ELF-1 (cell line): ENCODE measurements around the gene NUP88.

Experiments used
- DNase-seq: peaks from one replicate; pipeline ENCODE4 v3.0.0-alpha.2; 2016; ENCODE audit warnings: low read depth, low spot score

The NUP88 gene

DNA sequence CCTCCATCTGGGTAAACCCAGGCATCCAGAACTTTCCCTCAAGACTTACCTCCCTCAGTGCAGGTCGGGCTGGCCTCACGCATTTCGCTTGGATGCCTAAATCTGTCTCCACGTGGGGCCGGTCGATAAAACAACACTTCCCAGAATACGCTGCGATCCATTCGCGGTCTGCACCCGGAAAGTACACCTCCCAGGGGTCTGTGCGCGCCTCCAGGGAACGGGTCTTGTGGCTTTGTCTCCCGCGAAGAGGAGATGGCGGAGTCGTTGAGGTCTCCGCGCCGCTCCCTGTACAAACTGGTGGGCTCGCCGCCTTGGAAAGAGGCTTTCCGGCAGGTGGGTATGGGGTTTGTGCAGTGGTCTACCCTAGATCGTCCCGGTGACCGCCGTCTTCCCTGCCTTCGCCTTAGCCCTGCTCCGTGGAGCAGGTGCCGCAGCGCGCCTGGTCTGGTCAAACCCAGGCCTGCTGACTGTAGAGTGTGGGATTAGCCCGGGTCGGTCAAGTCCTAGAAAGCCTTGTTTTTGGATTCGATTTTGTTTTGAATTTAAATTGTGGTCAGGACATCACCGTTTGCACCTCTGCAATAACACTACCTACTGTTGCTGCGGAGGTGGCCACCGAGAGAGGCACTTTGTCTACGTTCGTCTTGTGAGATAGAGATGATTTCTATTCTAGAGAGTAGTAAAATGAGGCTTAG is 644 bp upstream of the NUP88 start, which contains the start of gene RPAIN:
TSS of gene RPAIN (plus strand) at position 224 of the 695 bp plus-strand sequence. CDS start at position 253, 29 bp downstream.
- no peak for DNase-seq

DNA sequence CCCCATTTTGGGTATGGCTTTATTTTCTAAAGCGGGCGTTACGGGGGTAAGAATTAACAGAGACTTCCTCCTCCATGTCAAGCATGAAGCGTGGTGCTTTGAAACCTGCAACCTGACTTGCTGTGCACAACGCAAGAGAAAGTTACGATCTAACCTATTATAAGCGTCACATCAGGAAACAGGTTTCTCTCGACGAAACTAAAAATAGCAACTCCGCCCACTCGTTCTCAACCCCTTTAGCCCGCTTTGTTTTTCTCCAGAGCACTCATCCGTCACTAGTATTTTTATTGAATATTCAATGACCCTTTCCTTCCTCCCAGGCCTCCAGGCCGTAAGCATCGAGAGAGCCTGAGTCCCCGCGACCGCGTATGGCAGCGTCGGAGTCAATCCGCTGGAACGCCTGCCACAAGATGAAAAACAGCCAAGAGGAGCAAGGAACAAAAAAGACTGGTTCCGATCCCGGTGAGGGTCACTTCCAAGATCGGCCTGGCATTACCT is 555 bp downstream of the NUP88 start:
- DNase-seq = no peak

DNA sequence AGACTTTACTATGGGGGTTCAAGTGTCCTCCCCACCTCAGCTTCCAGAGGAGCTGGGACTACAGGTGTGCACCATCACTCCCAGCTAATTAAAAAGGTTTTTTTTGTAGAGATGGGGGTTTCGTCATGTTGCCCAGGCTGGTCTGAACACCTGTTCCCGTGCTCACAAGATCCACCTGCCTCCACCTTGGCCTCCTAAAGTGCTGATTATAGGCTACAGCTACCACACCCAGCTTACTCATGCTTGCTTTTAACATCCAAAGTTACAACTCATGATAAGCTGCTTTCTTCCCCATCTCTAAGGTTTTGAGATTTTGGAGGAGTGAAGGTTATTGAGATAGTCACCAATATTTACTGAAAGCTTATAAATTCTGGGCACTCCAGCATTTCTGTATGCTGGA is 2.6 kb downstream of the NUP88 start:
- no peak for DNase-seq

DNA sequence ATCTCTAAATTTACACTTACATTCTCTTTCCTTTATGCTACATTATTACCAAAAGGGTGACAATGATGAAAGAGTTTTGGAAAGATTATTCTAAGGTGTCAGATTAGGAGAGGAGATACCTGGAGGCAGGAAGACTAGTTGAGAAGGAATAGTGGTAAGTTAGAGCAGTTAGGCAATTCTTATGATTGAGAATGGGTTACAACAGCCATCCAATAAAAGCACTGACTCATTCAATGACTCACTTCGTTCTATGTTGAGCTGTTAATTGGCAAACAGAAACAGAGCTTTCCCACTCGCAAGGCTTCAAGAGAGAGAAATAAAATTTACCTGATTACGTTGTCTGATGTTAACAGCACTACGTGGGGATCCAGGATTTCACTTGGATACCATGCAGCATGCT is 5.8 kb downstream of the NUP88 start:
- DNase-seq = no peak

DNA sequence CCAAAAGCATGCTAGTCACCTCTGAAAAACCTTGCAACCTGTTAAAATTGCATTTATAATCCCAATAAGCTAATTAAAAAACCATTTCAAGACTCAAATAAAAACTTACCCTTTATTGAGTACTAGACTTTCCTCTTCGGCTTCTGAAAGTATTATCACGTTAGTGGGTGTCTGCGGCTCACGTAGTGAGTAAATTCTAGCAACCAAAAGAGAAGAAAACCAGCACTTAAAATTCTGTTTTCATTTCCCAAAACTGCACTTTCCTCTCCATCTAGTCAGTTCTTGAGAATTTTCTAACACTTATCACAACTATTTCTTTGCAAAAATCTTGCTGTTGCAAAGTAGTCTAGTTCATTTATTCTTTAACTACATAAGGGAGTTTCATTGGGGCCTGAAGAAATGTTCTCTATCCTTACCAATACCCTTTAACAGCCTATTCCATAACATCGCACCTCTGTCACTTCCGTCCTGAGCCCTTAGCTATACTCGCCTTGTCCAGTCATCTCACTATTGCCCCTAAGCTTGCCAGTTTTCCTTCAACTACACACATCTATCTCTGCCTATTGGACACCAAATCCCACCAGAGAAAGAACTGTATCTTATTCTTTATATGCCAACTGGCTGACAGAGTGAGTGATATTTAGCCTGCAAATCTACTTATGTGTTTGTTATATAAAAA is 8.7 kb downstream of the NUP88 start:
- no peak for DNase-seq

DNA sequence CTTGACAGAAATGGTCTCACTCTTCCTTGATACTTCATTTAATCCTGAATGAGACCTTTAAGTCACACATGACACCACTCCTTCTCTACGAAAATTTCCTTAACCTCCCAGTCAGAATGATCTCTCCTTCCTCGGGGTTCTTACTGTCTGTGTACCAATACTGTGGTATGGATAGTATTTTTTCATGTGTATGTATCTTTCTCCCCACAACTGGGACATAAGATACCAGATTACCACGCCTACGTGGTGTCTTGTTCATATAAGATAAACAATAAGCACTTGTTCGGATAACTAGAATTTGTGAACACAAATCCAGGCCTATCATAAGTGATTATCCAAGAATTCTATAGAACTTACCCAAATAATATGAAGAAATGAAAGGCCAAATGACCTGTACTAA is 11.3 kb downstream of the NUP88 start:
- DNase-seq = no peak

DNA sequence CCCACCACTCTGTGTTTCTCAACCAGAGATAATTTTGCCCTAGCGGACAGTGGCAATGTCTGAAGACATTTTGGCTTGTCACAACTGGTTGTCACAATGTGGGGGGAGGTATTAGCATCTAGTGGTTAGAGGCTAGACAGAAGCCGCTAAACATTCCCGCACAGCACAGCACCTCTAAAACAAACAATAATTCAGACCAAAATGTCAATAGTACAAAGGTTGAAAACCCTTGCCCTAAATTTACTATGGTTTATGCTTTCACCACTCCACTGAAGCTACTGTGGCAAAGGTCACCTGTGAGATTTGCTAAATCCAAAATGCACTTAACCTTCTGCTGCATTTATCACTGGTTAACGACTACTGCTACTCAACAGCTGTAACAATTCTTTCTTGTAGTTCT is 14.1 kb downstream of the NUP88 start:
- no peak for DNase-seq

DNA sequence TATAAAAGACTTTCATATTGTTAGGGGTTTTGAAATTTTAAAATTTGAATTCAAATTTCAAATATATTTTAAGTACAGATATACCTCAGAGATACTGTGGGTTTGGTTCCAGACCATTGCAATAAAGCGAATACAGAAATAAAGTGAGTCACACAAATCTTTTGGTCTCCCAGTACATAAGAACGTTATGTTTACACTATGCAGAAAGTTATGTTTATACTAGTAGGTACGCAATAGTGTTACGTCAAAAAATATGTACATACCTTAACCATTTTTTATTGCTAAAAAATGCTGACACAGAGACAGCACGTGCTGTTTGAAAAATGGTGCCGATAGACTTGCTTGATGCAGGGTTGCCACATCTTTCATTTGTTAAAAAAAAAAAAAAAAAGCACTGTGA is 19.7 kb downstream of the NUP88 start:
- no peak for DNase-seq

DNA sequence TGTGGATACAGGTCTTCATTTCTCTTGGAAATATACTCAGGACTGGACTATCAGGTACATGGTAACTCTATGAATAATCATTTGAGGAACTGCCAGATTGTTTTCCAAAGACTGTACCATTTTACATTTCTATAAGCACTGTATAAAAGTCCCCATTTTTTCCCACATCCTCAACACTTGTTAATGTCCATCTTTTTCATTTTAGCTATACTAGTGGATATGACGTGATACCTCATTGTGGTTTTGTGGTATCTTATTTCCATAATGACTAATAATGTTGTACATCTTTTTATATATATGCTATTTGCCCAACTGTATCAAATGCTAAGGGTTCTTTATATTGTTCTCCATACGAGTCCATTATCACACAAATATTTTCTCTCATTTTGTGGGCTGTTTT is 22.9 kb downstream of the NUP88 start:
- no peak for DNase-seq

DNA sequence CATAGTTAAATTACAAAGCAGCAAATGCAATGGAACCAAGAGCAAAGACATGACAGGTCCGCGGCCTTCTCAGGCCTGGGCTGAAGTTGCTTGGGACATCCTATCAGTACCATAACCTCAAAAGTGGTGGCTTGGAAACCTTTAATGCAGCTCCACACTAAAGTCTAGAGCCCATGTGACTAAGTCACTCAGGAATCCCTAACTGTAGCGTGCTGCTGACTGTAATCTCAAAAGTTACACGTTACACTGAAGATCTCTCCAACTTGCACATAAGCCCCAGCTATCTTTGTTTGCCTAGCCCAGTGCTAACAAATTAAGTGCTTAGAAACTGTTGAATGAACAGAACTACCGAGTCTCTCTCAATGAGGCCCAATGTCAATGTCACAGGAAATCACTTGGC is 27.8 kb downstream of the NUP88 start:
- DNase-seq = no peak

DNA sequence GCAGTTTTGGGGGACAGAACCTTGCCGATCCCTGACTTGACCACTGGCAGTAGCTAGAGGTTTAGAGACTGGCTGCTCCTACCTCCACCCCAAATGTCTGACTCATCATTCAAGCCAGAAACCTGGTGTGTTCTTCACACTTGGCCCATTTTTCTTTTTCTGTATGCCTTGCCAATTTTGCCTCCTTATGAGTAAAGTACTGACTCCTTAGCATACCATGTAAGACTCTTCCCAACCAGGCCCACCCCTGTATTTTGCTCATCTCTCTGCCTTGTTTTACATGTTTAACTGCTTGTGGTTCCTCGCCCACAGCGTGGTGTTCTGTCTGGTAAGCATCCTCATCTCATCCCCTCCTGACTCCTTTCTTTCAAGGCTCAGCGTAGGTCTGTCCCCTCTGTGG is 37.9 kb downstream of the NUP88 start:
- no peak for DNase-seq

DNA sequence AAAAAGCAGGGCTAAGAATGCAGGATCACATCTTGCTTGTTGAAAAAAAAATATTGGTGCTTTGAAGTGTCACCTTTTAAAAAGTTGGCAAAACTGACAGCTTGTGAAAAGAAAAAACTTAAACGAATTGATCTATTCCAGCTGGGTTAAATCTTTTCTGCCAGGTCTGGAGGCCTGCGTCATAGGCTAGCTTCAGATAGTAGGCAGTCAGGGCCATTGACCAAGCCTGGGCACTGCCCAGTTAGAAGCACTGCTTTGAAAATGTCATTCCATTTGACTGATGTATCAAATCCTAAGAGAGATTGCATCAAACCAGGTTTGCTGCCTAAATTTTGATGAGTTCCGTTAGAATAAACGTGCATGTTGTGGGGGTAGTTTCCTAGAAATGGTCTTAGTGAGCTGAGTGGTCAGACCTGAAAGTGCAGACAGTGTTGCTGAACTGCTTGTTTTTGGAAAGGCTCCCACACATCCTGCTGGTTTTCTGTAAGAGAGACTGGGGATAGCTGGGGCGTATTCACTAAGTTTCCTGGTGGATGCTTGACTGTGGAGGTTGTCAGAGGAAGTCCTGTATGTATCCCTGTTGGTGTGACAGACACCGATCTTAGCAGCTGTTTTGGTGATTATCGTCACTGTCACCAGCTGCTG is 38.8 kb downstream of the NUP88 start:
- DNase-seq = no peak

DNA sequence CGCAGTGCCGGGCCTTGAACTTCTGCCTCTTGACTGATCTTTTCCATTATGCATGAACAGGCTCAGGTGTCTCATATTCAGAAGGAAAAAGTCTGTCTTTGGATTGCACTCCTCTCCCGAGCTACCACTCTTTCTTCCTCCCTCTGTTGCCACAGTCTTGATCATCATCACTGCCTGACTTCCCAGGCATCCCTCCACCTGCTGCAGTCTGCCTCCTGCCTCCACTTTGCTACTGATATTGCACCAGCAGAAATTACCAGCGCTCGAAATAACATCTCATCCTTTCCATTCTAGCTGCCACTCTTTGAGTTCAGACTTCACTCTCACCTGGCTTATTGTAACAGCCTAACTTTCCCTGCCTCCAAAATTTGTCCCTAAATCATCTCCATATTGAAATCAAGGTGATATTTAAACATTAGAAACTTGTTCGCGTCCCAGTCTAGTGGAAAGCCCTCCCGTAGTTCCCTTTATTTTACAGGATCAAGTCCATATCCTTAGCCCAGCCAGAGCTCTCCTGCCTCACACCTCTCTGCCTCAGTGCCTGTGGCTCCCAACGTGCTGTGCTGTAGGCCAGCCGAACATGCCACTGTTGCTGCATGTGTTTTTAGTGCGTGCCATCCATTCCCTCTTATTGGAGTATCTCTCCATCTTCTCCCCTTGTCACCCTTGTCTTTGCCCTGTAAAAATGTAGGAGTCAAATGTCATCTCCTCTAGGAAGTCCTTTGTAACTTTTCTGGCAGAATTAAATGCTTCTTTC is 39.9 kb downstream of the NUP88 start:
- no peak for DNase-seq

DNA sequence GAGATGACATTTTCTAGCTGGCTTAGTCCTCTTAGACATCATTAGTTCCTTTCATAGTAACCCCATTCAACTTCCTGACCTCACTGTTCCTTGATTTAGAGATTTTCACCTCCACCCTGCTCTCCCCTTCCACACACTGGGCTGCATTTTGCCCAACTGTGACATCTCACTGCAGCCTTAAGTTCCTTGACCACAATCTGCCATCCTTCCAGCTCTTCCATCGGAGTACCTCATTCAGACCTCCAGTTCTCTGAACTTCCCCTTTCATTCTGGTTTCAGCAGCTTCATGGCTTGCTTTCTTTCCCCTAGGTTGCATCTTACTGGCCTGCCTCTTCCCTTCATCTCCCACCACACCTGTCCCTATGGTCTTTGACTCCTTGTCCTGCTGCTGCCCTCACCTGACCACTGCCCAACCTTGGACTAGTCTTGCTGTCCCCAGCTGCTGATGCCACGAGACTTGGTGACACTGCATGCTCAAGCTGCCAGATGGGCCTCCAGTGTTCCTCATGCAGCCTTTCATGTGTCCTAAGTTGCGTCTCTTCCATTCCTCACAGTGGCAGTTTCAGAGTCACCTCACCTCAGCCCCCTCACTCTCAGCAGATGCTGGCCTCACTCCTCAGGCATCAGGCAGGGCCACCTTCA is 40.8 kb downstream of the NUP88 start:
- no peak for DNase-seq

DNA sequence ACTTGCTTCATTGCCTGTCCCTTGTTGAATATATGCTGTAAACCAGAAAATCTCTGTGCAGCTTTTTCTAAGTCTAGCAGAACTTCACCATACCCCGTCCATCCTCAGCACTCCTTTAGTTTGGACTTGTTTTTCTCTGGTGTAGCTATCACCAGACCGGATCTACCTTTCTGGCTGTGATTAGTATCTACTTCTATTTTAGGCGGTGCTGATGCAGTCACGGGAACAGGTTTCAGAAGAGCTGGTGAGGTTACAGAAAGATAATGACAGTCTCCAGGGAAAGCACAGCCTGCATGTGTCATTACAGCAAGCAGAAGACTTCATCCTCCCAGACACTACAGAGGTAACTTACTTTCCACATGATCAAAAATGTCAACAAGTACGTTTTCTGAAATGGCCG is 46.4 kb downstream of the NUP88 start:
- DNase-seq = no peak

DNA sequence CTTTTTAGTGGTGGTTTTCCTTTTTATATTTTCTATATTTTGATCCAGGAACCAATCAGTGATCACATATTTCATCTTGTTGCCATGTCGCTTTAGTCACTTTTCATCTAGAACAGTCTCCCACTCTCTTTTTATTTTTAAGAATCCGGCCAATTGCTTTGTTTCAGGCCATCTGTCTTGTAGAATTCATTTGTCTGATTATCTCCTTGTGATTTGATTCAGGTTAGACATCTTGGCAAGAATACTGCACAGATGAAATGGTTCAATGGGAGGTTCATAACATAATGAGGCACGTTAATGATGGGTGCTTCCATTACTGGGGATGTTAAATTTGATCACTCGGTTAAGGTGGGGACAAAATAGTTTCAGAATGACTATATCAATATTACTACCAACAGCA is 49.1 kb downstream of the NUP88 start:
- DNase-seq = no peak

DNA sequence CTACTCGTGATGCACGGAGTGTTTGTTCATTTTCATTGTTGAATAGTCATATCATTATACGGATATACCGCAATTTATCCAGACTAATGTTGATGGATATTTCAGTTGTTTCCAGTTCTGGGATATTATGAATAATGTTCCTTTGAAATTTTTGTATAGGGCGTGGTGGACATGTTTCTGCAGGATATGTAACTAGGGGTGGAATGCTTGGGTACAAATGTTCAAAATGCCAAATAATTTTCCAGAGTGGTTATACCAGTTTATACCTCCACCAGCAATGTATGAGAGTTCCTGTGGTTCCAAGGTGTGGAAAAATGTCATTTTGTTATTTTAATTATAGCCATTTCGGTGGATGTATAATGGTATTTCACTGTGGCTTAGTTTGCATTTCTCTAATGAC is 53.6 kb downstream of the NUP88 start:
- DNase-seq = no peak

DNA sequence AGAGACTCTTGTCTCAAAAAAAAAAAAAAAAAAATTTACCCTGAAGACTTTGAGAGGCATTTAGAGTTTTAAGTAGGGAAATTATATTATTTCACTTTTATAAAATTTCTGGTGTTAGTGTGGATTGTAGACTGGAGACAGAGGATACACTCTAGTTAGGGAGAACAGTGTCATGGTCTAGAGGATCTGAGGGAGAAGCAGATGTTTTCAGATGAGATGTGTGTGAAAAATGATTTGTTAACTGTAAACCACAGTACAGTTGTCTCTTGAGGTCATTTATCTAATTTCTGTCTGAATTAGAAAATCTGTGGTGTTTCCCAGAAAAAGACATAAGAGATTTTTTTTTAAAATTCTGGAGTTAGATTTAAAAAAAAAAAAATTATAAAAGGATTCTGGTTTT is 54.8 kb downstream of the NUP88 start:
- DNase-seq = no peak

DNA sequence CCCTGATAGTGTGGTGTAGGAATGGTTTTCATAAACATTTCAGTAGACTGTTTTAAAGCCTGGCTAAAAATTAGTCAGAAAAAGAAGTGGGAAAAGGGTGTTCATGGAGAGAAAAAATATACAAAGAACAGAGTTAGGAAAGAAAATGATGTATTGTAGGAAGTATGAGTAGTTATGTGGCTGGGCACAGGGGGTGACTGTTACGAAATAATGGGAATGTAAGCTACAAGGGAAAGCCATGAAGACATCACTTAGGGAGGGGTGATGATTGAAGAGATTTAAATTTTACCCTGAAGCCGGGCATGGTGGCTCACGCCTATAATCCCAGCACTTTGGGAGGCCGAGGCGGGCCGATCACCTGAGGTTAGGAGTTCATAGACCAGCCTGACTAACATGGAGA is 55.3 kb downstream of the NUP88 start:
- no peak for DNase-seq

DNA sequence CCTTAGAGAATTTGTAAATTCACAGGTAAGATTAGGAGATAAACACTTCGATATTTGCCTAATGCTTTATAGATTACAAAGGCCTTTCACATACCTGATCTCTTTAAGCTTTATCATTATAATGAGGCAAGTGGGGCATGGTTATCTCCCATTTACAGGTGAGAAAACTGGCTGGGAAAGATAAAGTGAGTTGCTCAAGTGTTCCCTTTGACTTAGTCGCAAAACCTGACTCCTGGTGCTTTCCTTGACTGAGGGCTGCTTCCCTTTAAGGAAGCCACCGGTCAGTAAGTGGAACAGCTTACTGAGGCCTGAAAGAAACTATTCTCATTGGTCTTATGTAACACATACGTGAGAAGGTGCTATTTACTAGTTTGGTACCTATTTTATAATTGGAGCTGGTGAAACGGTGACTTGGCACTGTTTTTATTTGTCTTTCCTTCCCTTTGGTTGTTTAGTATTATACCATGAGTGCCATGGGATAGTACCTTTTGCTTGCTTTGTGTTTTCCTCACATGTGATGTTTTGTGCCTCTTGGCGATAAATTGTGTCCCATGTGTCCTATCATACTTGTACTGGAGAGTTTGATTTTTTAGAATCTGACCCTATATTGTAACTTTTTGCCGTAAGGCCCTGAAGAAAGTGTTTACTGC is 57.2 kb downstream of the NUP88 start:
- DNase-seq = no peak

DNA sequence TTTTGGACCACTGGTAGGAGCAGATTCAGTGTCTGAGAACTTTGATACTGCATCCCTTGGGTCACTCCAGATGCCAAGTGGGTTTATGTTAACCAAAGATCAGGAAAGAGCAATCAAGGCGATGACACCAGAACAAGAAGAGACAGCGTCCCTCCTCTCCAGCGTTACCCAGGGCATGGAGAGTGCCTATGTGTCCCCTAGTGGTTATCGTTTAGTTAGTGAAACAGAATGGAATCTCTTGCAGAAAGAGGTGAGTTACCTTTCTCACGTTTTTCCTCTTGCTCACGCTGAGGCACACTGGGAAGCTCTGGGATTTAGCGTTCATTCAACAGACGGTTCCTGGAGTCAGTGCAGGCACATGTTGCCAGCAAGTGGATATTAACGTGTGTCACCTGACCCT is 58.0 kb downstream of the NUP88 start:
- DNase-seq = no peak
